Lower lobe of right lung (tissue), 2 donors: Measurements from ENCODE around the gene SOX5. TPM values are rescaled to one million over a fixed set of nuclear protein-coding genes. Genes with fewer than 3 reads are reported as not detected.

ENCODE experiments used
- ATAC-seq, 2 donors: fragments of 200-7000 bp; cut with Tn5 transposase; one replicate each; pipeline ENCODE4 v1.9.1; 2020 to 2022; ENCODE audit warnings: mild to moderate bottlenecking in 2 of 2, moderate library complexity in 2 of 2
- DNase-seq: peaks from one replicate; pipeline ENCODE4 v3.0.0-alpha.2; 2020
- H3K27ac ChIP-seq: fragments of 200-600 bp; one replicate; pipeline ENCODE4 v1.8.0; 2022
- H3K27me3 ChIP-seq: fragments of 200-600 bp; one replicate; pipeline ENCODE4 v1.8.0; 2022; ENCODE audit warnings: low read depth
- H3K36me3 ChIP-seq: fragments of 200-600 bp; one replicate; pipeline ENCODE4 v1.8.0; 2022; ENCODE audit warnings: mild to moderate bottlenecking
- H3K4me1 ChIP-seq: fragments of 200-600 bp; one replicate; pipeline ENCODE4 v1.8.0; 2022
- H3K4me3 ChIP-seq: fragments of 200-600 bp; one replicate; pipeline ENCODE4 v1.8.0; 2022; ENCODE audit warnings: mild to moderate bottlenecking
- H3K9me3 ChIP-seq: fragments of 200-600 bp; one replicate; pipeline ENCODE4 v1.8.0; 2022
- CTCF ChIP-seq: fragments of 200-600 bp; IDR thresholded peaks from one replicate; pipeline ENCODE4 v1.8.0; 2022; ENCODE audit warnings: antibody characterized with exemption, mild to moderate bottlenecking
- intact Hi-C: fragments of 100-400 bp; cut with DNase I; formaldehyde crosslinking; loops from one replicate; pipeline ENCODE4 v1.11.0; 2022
- total RNA-seq: library from RNA; stranded (reverse); fragmentation: NEBNext Ultra II Directional; extraction: Animal tissue kit (Norgen Biotek cat#: 25700); gene quantifications from one replicate; pipeline ENCODE4 v1.2.1, GENCODE V29; 2021
- donor health status: DM: no; HTN: yes; CAD: no; lungs with severe emphysema.

SOX5 gene
- total RNA-seq, 1 donor from 2014 or later, result 14.0 TPM

- H3K27ac ChIP-seq, result no peak overlapping the region
- TF ChIP-seq CTCF, result no peak
- H3K4me1 ChIP-seq, result no peaks in the 10 kb centered on the region
- DNase-seq, result no peak
- intact Hi-C loops, result no loop called here
- H3K36me3 ChIP-seq, result no peaks in the 10 kb centered on the region
- H3K4me3 ChIP-seq, result no peak overlapping the region
- no peaks in the 10 kb centered on the region for H3K9me3 ChIP-seq
- no peak for ATAC-seq
- no peaks in the 10 kb centered on the region for H3K27me3 ChIP-seq
Measured at GRCh38 chr12:23810329-23810902, 139.1 kb downstream of the SOX5 start.

GRCh38 chr12:23803540-23803939 is 145.9 kb downstream of the SOX5 start:
- intact Hi-C loops, result no loop called here
- H3K27me3 ChIP-seq, result no peaks in the 10 kb centered on the region
- ATAC-seq (no peak), DNase-seq (no peak)
- H3K9me3 ChIP-seq, result no peaks in the 10 kb centered on the region
- no peak for TF ChIP-seq CTCF
- H3K36me3 ChIP-seq, result no peaks in the 10 kb centered on the region
- H3K4me3 ChIP-seq, result no peak overlapping the region
- H3K4me1 ChIP-seq, result no peaks in the 10 kb centered on the region
- H3K27ac ChIP-seq, result no peak overlapping the region

- no peak overlapping the region for H3K27ac ChIP-seq
- H3K9me3 ChIP-seq, result no peaks in the 10 kb centered on the region
- ATAC-seq (no peak), DNase-seq (no peak)
- TF ChIP-seq CTCF, result no peak
- no peak overlapping the region for H3K4me3 ChIP-seq
- no peaks in the 10 kb centered on the region for H3K4me1 ChIP-seq
- intact Hi-C loops, result no loop called here
- H3K27me3 ChIP-seq, result no peaks in the 10 kb centered on the region
- H3K36me3 ChIP-seq, result no peaks in the 10 kb centered on the region
Measured at GRCh38 chr12:23795494-23795893, 154.0 kb downstream of the SOX5 start.

- Histone ChIP-seq H3K9me3 (no peaks in the 10 kb centered on the region), H3K4me3 (no peak overlapping the region), H3K4me1 (no peaks in the 10 kb centered on the region), H3K27me3 (no peaks in the 10 kb centered on the region), H3K36me3 (no peaks in the 10 kb centered on the region), H3K27ac (no peak overlapping the region)
- TF ChIP-seq CTCF, result no peak
- no peak for DNase-seq
- intact Hi-C loops, result no loop called here
- ATAC-seq, result no peak
Measured at GRCh38 chr12:23781118-23781517, 168.4 kb downstream of the SOX5 start.

- intact Hi-C loops, result no loop called here
- no peaks in the 10 kb centered on the region for H3K9me3 ChIP-seq
- H3K27me3 ChIP-seq, result no peaks in the 10 kb centered on the region
- no peak for ATAC-seq
- H3K4me1 ChIP-seq, result no peaks in the 10 kb centered on the region
- DNase-seq, result no peak
- no peak for TF ChIP-seq CTCF
- H3K27ac ChIP-seq, result no peak overlapping the region
- H3K36me3 ChIP-seq, result no peaks in the 10 kb centered on the region
- no peak overlapping the region for H3K4me3 ChIP-seq
Measured at GRCh38 chr12:23775208-23775607, 174.3 kb downstream of the SOX5 start.
